ENCODE results near the gene NOVA1. TPM values are rescaled to one million over a fixed set of nuclear protein-coding genes. Genes with fewer than 3 reads are reported as not detected.
A peak's percentile ranks its signal among the peaks of the same experiment; 100 is the strongest.

Gene NOVA1
- total and polyA plus RNA-seq, 2 of the 13 experiments (the other 11 are each of a cell fraction or from before 2014, with no cell fraction given): 0.13 TPM

DNA sequence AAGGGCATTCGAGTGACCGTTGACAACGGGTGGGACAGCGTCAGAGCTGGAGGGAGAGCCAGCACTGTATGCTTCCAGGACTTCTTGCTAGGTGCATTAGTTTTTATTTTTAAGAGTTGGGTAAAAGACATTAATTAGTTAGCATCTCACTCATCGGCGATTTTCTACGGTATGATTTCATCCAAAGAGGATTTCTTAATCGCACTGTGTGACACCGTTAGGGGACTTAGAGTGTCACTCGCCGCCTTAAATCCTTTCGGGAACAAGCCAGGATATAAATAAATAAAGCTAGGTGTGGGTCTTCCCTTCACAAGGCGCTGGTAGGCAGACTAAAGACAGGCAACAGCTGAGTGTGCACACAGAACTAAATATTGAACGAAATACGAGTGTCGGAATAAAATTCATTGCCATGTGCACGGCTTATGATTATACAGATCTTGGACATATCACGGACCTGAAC lies 869 bp upstream of the NOVA1 start:
- Histone ChIP-seq H3K79me2 (ENCODE audit: insufficient read depth, low read length) (no peaks in the 10 kb centered on the region), H3K4me1 (ENCODE audit: insufficient read depth, low read length) (peaks cover 6% of the 10 kb centered on the region), H3K27me3 (ENCODE audit: control insufficient read depth in 1 of 2, insufficient read depth in 2 of 2, low read length in 2 of 2) (peaks cover 0 to 17% of the 10 kb centered on the region in 2 experiments; a peak in 2 of 5 replicates), H3K36me3 (replicated peaks in 1 of 2; ENCODE audit: control insufficient read depth in 1 of 2, insufficient read depth in 2 of 2, low read length in 2 of 2) (no peaks in the 10 kb centered on the region), H3K27ac (ENCODE audit: extremely low read length, insufficient read depth, low read length) (no peak overlapping the region), H3K4me2 (ENCODE audit: low read depth, low read length) (peak overlapping the region; percentile 82), H4K20me1 (ENCODE audit: insufficient read depth, low read length) (no peaks in the 10 kb centered on the region), H3K9ac (ENCODE audit: insufficient read depth, low read depth, low read length) (no peak overlapping the region), H3K9me3 (ENCODE audit: low read length) (no peaks in the 10 kb centered on the region), H2AFZ (ENCODE audit: low read length) (peak overlapping the region; percentile 33), H3K4me3 (replicated peaks in 1 of 3; ENCODE audit: insufficient read depth in 1 of 3, low read depth in 2 of 3, low read length in 3 of 3) (peak overlapping the region; percentile 49 to 74 (median 72))
- intact Hi-C loops (cut with micrococcal nuclease; ENCODE audit: unreplicated experiment) (no loop called here), in situ Hi-C loops (cut with HindIII; ENCODE audit: extremely low pct_ligation_motif_present, low pct_unique_long_range_greater_than_20kb) (no loop called here)
- DNase-seq (ENCODE audit: low spot score) (no peak), FAIRE-seq (no peak), ATAC-seq (no peak)
- WGBS (ENCODE audit: low lambda C conversion rate): 30% methylated on average over 18 of the region's 18 CpGs
- POLR2A ChIA-PET: no interaction called here
- BruUV-seq (replicated peaks): no TSS peak
- CTCF ChIA-PET (ENCODE audit: low intra/inter-chr PET ratio, low total read pairs): no interaction called here
- no peak for TF ChIP-seq ZNF256 (CRISPR knock-in tag; conservative IDR thresholded peaks at IDR 0.05)
- TF ChIP-seq ZFP90 (CRISPR knock-in tag; IDR thresholded peaks at IDR 0.05; ENCODE audit: borderline replicate concordance): 0 out of 2 replicates have a peak, but pooled peaks have one; percentile 6
- TF ChIP-seq, protein P1, sequence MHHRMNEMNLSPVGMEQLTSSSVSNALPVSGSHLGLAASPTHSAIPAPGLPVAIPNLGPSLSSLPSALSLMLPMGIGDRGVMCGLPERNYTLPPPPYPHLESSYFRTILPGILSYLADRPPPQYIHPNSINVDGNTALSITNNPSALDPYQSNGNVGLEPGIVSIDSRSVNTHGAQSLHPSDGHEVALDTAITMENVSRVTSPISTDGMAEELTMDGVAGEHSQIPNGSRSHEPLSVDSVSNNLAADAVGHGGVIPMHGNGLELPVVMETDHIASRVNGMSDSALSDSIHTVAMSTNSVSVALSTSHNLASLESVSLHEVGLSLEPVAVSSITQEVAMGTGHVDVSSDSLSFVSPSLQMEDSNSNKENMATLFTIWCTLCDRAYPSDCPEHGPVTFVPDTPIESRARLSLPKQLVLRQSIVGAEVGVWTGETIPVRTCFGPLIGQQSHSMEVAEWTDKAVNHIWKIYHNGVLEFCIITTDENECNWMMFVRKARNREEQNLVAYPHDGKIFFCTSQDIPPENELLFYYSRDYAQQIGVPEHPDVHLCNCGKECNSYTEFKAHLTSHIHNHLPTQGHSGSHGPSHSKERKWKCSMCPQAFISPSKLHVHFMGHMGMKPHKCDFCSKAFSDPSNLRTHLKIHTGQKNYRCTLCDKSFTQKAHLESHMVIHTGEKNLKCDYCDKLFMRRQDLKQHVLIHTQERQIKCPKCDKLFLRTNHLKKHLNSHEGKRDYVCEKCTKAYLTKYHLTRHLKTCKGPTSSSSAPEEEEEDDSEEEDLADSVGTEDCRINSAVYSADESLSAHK (CRISPR knock-in tag; IDR thresholded peaks at IDR 0.05; ENCODE audit: borderline replicate concordance): no peak
- TF ChIP-seq SAP130 (CRISPR knock-in tag; IDR thresholded peaks at IDR 0.05; ENCODE audit: low read depth): no peak
- TF ChIP-seq ASH2L (IDR thresholded peaks at IDR 0.05; ENCODE audit: insufficient read length, low read depth, low read length): peak; percentile 6
- TF ChIP-seq, protein P2, sequence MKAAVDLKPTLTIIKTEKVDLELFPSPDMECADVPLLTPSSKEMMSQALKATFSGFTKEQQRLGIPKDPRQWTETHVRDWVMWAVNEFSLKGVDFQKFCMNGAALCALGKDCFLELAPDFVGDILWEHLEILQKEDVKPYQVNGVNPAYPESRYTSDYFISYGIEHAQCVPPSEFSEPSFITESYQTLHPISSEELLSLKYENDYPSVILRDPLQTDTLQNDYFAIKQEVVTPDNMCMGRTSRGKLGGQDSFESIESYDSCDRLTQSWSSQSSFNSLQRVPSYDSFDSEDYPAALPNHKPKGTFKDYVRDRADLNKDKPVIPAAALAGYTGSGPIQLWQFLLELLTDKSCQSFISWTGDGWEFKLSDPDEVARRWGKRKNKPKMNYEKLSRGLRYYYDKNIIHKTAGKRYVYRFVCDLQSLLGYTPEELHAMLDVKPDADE (CRISPR knock-in tag; IDR thresholded peaks at IDR 0.05): no peak
- no peak for TF ChIP-seq ZNF672 (CRISPR knock-in tag; IDR thresholded peaks at IDR 0.05)
- no peak for TF ChIP-seq CEBPB (IDR thresholded peaks at IDR 0.05; ENCODE audit: borderline replicate concordance, low read depth, low read length)
- no peak for TF ChIP-seq HMGA1 (CRISPR knock-in tag; conservative IDR thresholded peaks at IDR 0.05)
- TF ChIP-seq TGIF2 (CRISPR knock-in tag; IDR thresholded peaks at IDR 0.05): no peak
- TF ChIP-seq, protein P3, sequence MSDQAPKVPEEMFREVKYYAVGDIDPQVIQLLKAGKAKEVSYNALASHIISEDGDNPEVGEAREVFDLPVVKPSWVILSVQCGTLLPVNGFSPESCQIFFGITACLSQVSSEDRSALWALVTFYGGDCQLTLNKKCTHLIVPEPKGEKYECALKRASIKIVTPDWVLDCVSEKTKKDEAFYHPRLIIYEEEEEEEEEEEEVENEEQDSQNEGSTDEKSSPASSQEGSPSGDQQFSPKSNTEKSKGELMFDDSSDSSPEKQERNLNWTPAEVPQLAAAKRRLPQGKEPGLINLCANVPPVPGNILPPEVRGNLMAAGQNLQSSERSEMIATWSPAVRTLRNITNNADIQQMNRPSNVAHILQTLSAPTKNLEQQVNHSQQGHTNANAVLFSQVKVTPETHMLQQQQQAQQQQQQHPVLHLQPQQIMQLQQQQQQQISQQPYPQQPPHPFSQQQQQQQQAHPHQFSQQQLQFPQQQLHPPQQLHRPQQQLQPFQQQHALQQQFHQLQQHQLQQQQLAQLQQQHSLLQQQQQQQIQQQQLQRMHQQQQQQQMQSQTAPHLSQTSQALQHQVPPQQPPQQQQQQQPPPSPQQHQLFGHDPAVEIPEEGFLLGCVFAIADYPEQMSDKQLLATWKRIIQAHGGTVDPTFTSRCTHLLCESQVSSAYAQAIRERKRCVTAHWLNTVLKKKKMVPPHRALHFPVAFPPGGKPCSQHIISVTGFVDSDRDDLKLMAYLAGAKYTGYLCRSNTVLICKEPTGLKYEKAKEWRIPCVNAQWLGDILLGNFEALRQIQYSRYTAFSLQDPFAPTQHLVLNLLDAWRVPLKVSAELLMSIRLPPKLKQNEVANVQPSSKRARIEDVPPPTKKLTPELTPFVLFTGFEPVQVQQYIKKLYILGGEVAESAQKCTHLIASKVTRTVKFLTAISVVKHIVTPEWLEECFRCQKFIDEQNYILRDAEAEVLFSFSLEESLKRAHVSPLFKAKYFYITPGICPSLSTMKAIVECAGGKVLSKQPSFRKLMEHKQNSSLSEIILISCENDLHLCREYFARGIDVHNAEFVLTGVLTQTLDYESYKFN (CRISPR knock-in tag; conservative IDR thresholded peaks at IDR 0.05): no peak
- TF ChIP-seq, protein P4, sequence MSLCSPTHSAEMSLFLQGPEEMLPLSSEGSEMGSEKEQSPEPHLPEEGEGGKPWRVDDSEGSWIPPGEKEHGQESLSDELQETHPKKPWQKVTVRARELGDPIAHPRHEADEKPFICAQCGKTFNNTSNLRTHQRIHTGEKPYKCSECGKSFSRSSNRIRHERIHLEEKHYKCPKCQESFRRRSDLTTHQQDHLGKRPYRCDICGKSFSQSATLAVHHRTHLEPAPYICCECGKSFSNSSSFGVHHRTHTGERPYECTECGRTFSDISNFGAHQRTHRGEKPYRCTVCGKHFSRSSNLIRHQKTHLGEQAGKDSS (CRISPR knock-in tag; IDR thresholded peaks at IDR 0.05; ENCODE audit: borderline replicate concordance, low read depth): no peak
- no peak for TF ChIP-seq NFIC (IDR thresholded peaks at IDR 0.05; ENCODE audit: low read length)
- TF ChIP-seq ZNF615 (CRISPR knock-in tag; IDR thresholded peaks at IDR 0.05; ENCODE audit: borderline replicate concordance): no peak
